IMR-90 (cell line): Measurements from ENCODE around the gene S100A13. TPM values are rescaled to one million over a fixed set of nuclear protein-coding genes. Genes with fewer than 3 reads are reported as not detected.
"Not testable (repeated sequence)": the region's sequence is repeated elsewhere in the genome, so short reads cannot be mapped to it uniquely, and the experiment has no call there.

ENCODE experiments used
- ATAC-seq: fragments of 200-7000 bp; cut with Tn5 transposase; 2 replicates; pipeline ENCODE4 v1.9.1; 2020; ENCODE audit warnings: low read depth, mild to moderate bottlenecking, moderate library complexity
- BruUV-seq: library from RNA; stranded (reverse); fragments of 400-500 nt; replicated peaks from 2 replicates; lab custom pipeline; 2021; lab: Mats Ljungman, UMichigan
- CTCF ChIA-PET: fragments of 300-600 bp; formaldehyde crosslinking; extraction: SDS; loops from one replicate; lab custom pipeline; 2021; ENCODE audit warnings: antibody characterized with exemption; lab: Yijun Ruan, JAX
- POLR2A ChIA-PET: fragments of 300-600 bp; sonication (Branson Sonifier 250); formaldehyde crosslinking; loops from one replicate; lab custom pipeline; 2022; ENCODE audit warnings: antibody characterized with exemption; ENCODE audit not compliant: unreplicated experiment; lab: Charles Lee
- DNase-seq: peaks from one replicate; pipeline ENCODE4 v3.0.0; 2013
- H2AFZ ChIP-seq: replicated peaks from 2 replicates; pipeline ENCODE3; 2013; ENCODE audit warnings: low read length, mild to moderate bottlenecking; ENCODE audit not compliant: poor library complexity
- H2AK5ac ChIP-seq: 2 replicates; pipeline ENCODE4 v1.6.1; 2013; ENCODE audit warnings: low read depth, low read length, inconsistent platforms
- H2AK9ac ChIP-seq: replicated peaks from 2 replicates; pipeline ENCODE3; 2013; ENCODE audit warnings: mild to moderate bottlenecking, low read depth, low read length, moderate library complexity; ENCODE audit not compliant: poor library complexity
- H2BK120ac ChIP-seq: 2 replicates; pipeline ENCODE4 v1.6.1; 2013; ENCODE audit warnings: low read depth, low read length, inconsistent platforms
- H2BK15ac ChIP-seq: 3 replicates; pipeline ENCODE4 v1.6.1; 2013; ENCODE audit warnings: low read depth, low read length, inconsistent platforms
- H2BK20ac ChIP-seq: 2 replicates; pipeline ENCODE4 v1.6.1; 2013; ENCODE audit warnings: low read depth, mild to moderate bottlenecking, inconsistent platforms, low read length, moderate library complexity
- H2BK5ac ChIP-seq: 2 replicates; pipeline ENCODE4 v1.6.1; 2013; ENCODE audit warnings: mild to moderate bottlenecking, low read depth, low read length, inconsistent platforms; ENCODE audit not compliant: poor library complexity, severe bottlenecking
- H3K14ac ChIP-seq: replicated peaks from 2 replicates; pipeline ENCODE4 v1.6.1; 2013; ENCODE audit warnings: low read depth, low read length, inconsistent platforms
- H3K18ac ChIP-seq: 2 replicates; pipeline ENCODE4 v1.6.1; 2013; ENCODE audit warnings: low read depth, low read length, control low read depth
- H3K23ac ChIP-seq: 2 replicates; pipeline ENCODE4 v1.6.1; 2013; ENCODE audit warnings: low read depth, low read length, inconsistent platforms
- H3K27ac ChIP-seq: 2 replicates; pipeline ENCODE4 v1.5.1; 2013; ENCODE audit warnings: mild to moderate bottlenecking, control low read depth, low read length; ENCODE audit not compliant: insufficient read depth
- H3K27me3 ChIP-seq: 2 replicates; pipeline ENCODE4 v1.6.1; 2013; ENCODE audit warnings: low read length; ENCODE audit not compliant: control insufficient read depth, insufficient read depth
- H3K36me3 ChIP-seq: 2 replicates; pipeline ENCODE4 v1.6.1; 2013; ENCODE audit warnings: low read length, mixed read lengths; ENCODE audit not compliant: control insufficient read depth, insufficient read depth
- H3K4ac ChIP-seq: 2 replicates; pipeline ENCODE4 v1.6.1; 2013; ENCODE audit warnings: low read depth, low read length, inconsistent platforms
- H3K4me1 ChIP-seq: 2 replicates; pipeline ENCODE4 v1.6.1; 2013; ENCODE audit warnings: low read length, mixed read lengths; ENCODE audit not compliant: control insufficient read depth, insufficient read depth
- H3K4me2 ChIP-seq: 2 replicates; pipeline ENCODE4 v1.6.1; 2013; ENCODE audit warnings: low read depth, mild to moderate bottlenecking, control low read depth, low read length, moderate library complexity
- H3K4me3 ChIP-seq: 2 replicates; pipeline ENCODE4 v1.5.1; 2013; ENCODE audit warnings: low read depth, mild to moderate bottlenecking, control low read depth, low read length, moderate library complexity; ENCODE audit not compliant: insufficient read depth
- H3K56ac ChIP-seq: 2 replicates; pipeline ENCODE4 v1.6.1; 2013; ENCODE audit warnings: low read length, inconsistent platforms; ENCODE audit not compliant: insufficient read depth; ENCODE audit errors: extremely low read depth
- H3K79me1 ChIP-seq, 2 experiments: 2 replicates each; pipeline ENCODE4 v1.6.1; 2013; ENCODE audit warnings: low read length in 2 of 2, inconsistent platforms in 1 of 2, low read depth in 1 of 2
- H3K9ac ChIP-seq: 2 replicates; pipeline ENCODE4 v1.6.1; 2013; ENCODE audit warnings: low read depth, low read length, control low read depth
- H3K9me1 ChIP-seq: 2 replicates; pipeline ENCODE4 v1.6.1; 2013; ENCODE audit warnings: low read length, inconsistent platforms; ENCODE audit not compliant: insufficient read depth
- H3K9me3 ChIP-seq: 2 replicates; pipeline ENCODE4 v1.6.1; 2013; ENCODE audit warnings: low read length; ENCODE audit not compliant: control insufficient read depth, insufficient read depth
- H4K20me1 ChIP-seq: 2 replicates; pipeline ENCODE4 v1.6.1; 2013; ENCODE audit warnings: low read length, inconsistent platforms; ENCODE audit not compliant: insufficient read depth
- H4K5ac ChIP-seq: 2 replicates; pipeline ENCODE4 v1.6.1; 2013; ENCODE audit warnings: mild to moderate bottlenecking, low read depth, low read length, control low read depth
- H4K8ac ChIP-seq, 2 experiments: 2 replicates each; pipeline ENCODE4 v1.6.1; 2013; ENCODE audit warnings: low read depth in 2 of 2, low read length in 2 of 2, control low read depth in 1 of 2, inconsistent platforms in 1 of 2
- H4K91ac ChIP-seq: 2 replicates; pipeline ENCODE4 v1.6.1; 2013; ENCODE audit warnings: low read depth, low read length, inconsistent platforms; ENCODE audit not compliant: insufficient read depth
- CEBPB ChIP-seq: IDR thresholded peaks from 2 replicates; pipeline ENCODE4 v1.6.1; 2012; ENCODE audit warnings: low read depth, low read length, improper control_type of control experiment
- MXI1 ChIP-seq: IDR thresholded peaks from 2 replicates; pipeline ENCODE4 v1.6.1; 2012; ENCODE audit warnings: low read depth, mild to moderate bottlenecking, low read length, moderate library complexity, borderline replicate concordance
- POLR2A ChIP-seq: IDR thresholded peaks from 2 replicates; pipeline ENCODE4 v1.6.1; 2012; ENCODE audit warnings: mild to moderate bottlenecking, low read depth, low read length
- WGBS, 2 experiments: methylation state at CpG; one replicate each; pipeline versions ENCODE4 v1.1.5 to v1.1.7; 2013; ENCODE audit warnings: missing lambda C conversion rate in 2 of 2; ENCODE audit not compliant: insufficient read length in 1 of 2; ENCODE audit errors: extremely low coverage in 2 of 2; 5-methylcytosine and 5-hydroxymethylcytosine counted together
- dilution Hi-C: fragments of 300-500 bp; cut with HindIII; formaldehyde crosslinking; loops from one replicate; pipeline ENCODE4 v1.14.3; 2018; ENCODE audit warnings: low sequenced_read_pairs; ENCODE audit not compliant: unreplicated experiment
- in situ Hi-C: fragments of 300-500 bp; cut with MboI; formaldehyde crosslinking; loops from 3 replicates; pipeline ENCODE4 v1.14.3; 2019; ENCODE audit warnings: low sequenced_read_pairs, inconsistent platforms, mixed read lengths
- intact Hi-C: fragments of 100-400 bp; cut with micrococcal nuclease; formaldehyde crosslinking; loops from 2 replicates; pipeline ENCODE4 v1.10.0; 2022
- polyA plus RNA-seq, 3 experiments: library from polyadenylated mRNA; depleted of rRNA; stranded (reverse); fragments of >200 nt; gene quantifications; 2 replicates each; pipeline ENCODE4 v1.2.3, GENCODE V29; 2012; ENCODE audit warnings: low replicate concordance in 1 of 3
- total RNA-seq: library from RNA; depleted of rRNA; stranded (reverse); fragments of >200 nt; gene quantifications from 2 replicates; pipeline ENCODE4 v1.2.3, GENCODE V29; 2012

S100A13 gene
- total and polyA plus RNA-seq, 2 of the 4 experiments (the other 2 are of a cell fraction), result 122 to 468 TPM

DNA sequence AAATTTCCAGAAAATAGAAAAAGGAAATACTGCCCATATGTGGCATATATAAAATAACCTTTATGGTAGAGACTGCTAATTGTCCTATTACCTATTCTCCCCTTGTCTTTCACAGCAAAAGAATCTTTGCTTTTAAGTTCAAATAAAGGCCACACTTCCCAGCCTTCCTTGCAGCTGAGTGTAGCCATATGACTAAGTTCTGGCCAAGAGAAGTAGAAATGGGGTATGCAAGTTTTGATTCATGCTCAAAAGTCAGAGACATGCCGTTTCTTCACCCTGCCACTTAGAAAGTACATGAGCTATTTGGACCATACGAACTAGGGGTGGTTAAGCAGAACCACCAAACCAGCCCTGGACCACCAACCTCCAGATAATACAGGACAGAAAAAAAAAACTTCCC lies 43.3 kb downstream of the S100A13 start:
- Histone ChIP-seq H2BK20ac (no peak overlapping the region), H2AK9ac (no peak overlapping the region), H3K23ac (no peak overlapping the region), H4K20me1 (no peaks in the 10 kb centered on the region), H4K8ac (no peak overlapping the region), H3K9me1 (peaks cover 2% of the 10 kb centered on the region), H3K4ac (no peak overlapping the region), H3K27ac (no peak overlapping the region), H2BK15ac (no peak overlapping the region), H2BK5ac (no peak overlapping the region), H3K9ac (no peak overlapping the region), H3K9me3 (no peaks in the 10 kb centered on the region), H3K14ac (no peak overlapping the region), H3K56ac (no peak overlapping the region), H4K5ac (no peak overlapping the region), H3K4me2 (no peak overlapping the region), H2AFZ (no peak overlapping the region), H2BK120ac (no peak overlapping the region), H3K36me3 (no peaks in the 10 kb centered on the region), H4K91ac (no peak overlapping the region), H3K79me1 (no peaks in the 10 kb centered on the region), H3K4me3 (no peak overlapping the region), H3K4me1 (peaks cover 2% of the 10 kb centered on the region; the same call in 1 of the 2 replicates), H2AK5ac (no peak overlapping the region), H3K18ac (no peak overlapping the region), H3K27me3 (no peaks in the 10 kb centered on the region)
- dilution Hi-C loops, result no loop called here
- intact Hi-C loops, result no loop called here
- in situ Hi-C loops, result no loop called here
- BruUV-seq, result no TSS peak
- no peak; the same call in 1 of the 2 replicates for ATAC-seq
- TF ChIP-seq MXI1 (no peak), POLR2A (no peak), CEBPB (no peak)
- peak; percentile 38 for DNase-seq
- ChIA-PET POLR2A (no interaction called here), CTCF (interaction anchor here (0.7 kb wide), 1 partner anchor 312 kb away, joined by 3 read pairs; no protein-coding TSS in a partner anchor)
- no CpG with 5 or more reads among the region's 2 CpGs for WGBS, 2 experiments

DNA sequence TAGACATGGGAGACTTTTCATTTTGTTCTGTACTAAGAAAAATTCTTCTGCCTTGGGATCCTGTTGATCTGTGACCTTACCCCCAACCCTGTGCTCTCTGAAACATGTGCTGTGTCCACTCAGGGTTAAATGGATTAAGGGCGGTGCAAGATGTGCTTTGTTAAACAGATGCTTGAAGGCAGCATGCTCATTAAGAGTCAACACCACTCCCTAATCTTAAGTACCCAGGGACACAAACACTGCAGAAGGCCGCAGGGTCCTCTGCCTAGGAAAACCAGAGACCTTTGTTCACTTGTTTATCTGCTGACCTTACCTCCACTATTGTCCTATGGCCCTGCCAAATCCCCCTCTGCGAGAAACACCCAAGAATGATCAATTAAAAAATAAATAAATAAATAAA lies 43.8 kb downstream of the S100A13 start:
- H4K91ac ChIP-seq, H4K20me1 ChIP-seq, H4K8ac ChIP-seq, H2BK120ac ChIP-seq, H2BK5ac ChIP-seq, H2AK9ac ChIP-seq, H3K56ac ChIP-seq, H3K4me2 ChIP-seq, H2AK5ac ChIP-seq, intact Hi-C loops, H3K36me3 ChIP-seq, H2AFZ ChIP-seq, H3K14ac ChIP-seq, H3K4ac ChIP-seq, H2BK15ac ChIP-seq, H2BK20ac ChIP-seq, H3K4me3 ChIP-seq, H3K9me3 ChIP-seq, BruUV-seq, POLR2A ChIA-PET, H3K27ac ChIP-seq, DNase-seq, ATAC-seq, H3K27me3 ChIP-seq, H4K5ac ChIP-seq, H3K4me1 ChIP-seq, in situ Hi-C loops, H3K9ac ChIP-seq, H3K79me1 ChIP-seq, dilution Hi-C loops, H3K23ac ChIP-seq, H3K18ac ChIP-seq, H3K9me1 ChIP-seq: not testable (repeated sequence)
- CTCF ChIA-PET, result interaction anchor here (0.7 kb wide), 1 partner anchor 312 kb away, joined by 3 read pairs; no protein-coding TSS in a partner anchor
- no CpG with 5 or more reads among the region's 3 CpGs for WGBS, 2 experiments
